Stimulated activated naive CD8-positive, alpha-beta T cell treated with anti-CD3 and anti-CD28 coated beads, Interleukin-15, Interleukin-2, amounts not matched to agents 100 ng/mL and 50 ng/mL, for 24 hours (primary cell): ENCODE results near the gene NOS1.

ENCODE experiments used
- H3K27ac Mint-ChIP-seq: one replicate; pipeline ENCODE4 v1.8.0; 2021; ENCODE audit warnings: mild to moderate bottlenecking, mixed read lengths
- H3K27me3 Mint-ChIP-seq: one replicate; pipeline ENCODE4 v1.8.0; 2021; ENCODE audit warnings: mixed read lengths
- H3K36me3 Mint-ChIP-seq: one replicate; pipeline ENCODE4 v1.8.0; 2021; ENCODE audit warnings: low read depth, mixed read lengths
- H3K4me1 Mint-ChIP-seq: one replicate; pipeline ENCODE4 v1.8.0; 2021; ENCODE audit warnings: low read depth, mixed read lengths
- H3K4me3 Mint-ChIP-seq: one replicate; pipeline ENCODE4 v1.8.0; 2021; ENCODE audit warnings: mild to moderate bottlenecking, mixed read lengths
- H3K9me3 Mint-ChIP-seq: one replicate; pipeline ENCODE4 v1.8.0; 2021; ENCODE audit warnings: mixed read lengths

The NOS1 gene

DNA sequence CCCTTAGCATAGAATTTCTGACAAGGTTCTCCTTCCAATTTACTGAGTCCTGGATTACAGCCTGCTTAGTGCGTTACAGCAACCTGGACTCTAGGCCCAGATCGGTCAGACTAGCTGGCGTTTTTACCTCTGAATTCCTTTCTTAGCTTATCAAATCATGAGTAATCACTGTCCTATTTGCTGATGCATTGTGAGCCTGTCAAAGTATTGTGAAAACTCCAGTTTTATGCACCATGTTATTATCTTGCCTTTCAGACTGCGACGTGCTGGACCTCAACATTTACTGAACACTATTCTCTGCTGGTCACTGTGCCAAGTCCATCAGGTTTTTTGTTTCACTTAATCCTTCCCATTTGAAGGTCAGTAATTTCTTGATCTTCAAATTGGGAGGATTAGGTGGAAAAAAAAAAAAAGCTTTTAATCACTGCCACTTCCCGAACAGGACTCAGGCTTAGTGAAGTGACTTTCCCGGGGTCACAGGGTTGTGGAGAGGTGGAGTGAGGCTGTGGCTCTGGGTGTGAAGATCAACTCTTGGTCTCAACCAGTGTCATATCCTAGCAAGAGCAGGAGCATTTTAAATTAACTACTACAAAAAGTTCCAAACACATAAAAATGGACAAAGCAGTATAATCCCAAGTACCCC is 202.4 kb downstream of the NOS1 start:
- Mint-ChIP-seq H3K27ac (no peak overlapping the region), H3K9me3 (no peaks in the 10 kb centered on the region), H3K36me3 (peaks cover 77% of the 10 kb centered on the region), H3K27me3 (no peaks in the 10 kb centered on the region), H3K4me3 (no peak overlapping the region), H3K4me1 (no peaks in the 10 kb centered on the region)
